GM23248 (cell line): Measurements from ENCODE around the gene SMC5.

Experiments used
- EZH2 ChIP-seq: fragments of 200-600 bp; sonication (generic); IDR thresholded peaks from 2 replicates; pipeline ENCODE4 v1.6.1; 2018; ENCODE audit warnings: antibody characterized with exemption, mild to moderate bottlenecking; ENCODE audit not compliant: insufficient read depth, poor library complexity, severe bottlenecking
- EZH2phosphoT487 ChIP-seq: fragments of 200-600 bp; sonication (generic); IDR thresholded peaks from 2 replicates; pipeline ENCODE4 v1.6.1; 2018; ENCODE audit warnings: antibody characterized with exemption, moderate library complexity, mild to moderate bottlenecking, low read depth; ENCODE audit not compliant: insufficient read depth

DNA sequence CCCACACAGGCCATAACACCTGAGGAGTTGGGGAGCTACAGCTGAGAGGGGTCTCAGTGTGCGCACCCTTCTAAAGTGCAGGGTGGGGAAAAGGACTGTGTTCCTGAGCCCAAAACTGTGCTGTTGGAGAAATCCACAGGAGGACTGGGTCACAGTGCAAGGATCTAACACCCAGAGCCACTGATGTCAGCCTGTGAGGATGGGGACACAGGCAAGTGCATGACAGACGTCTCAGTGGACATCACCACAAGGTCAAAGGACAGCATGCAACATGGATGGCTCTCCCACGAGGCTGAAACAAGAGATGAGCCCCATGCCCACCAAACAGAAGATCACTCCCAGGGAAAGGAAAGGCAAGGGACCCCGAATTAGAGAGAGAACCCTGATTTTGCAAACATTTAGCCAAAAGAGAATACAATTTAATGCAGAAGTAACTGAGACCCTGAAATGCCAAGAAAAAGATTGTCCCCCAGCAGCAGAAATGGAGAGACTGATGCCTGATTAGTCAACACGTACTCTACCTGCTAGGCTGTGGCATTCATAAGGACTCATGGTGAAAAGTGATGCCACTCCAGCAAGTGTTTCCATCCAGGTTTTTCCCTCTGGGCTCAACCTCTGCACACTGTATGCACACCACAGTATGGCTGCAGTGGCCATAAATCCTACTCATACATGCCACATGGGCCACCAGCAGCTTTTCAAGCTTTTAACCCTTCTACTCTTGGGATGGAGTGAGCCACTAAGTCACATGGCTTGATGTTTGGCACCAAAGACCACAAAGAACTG is 141.5 kb downstream of the SMC5 start:
- TF ChIP-seq EZH2phosphoT487 = no peak
- no peak for TF ChIP-seq EZH2
